DMS53 (cell line): Measurements from ENCODE around the gene CLPTM1.
A peak's percentile ranks its signal among the peaks of the same experiment; 100 is the strongest.
"Not testable (repeated sequence)": the region's sequence is repeated elsewhere in the genome, so short reads cannot be mapped to it uniquely, and the experiment has no call there.

Experiments used
- DNase-seq: peaks from one replicate; lab custom pipeline; 2025; lab: John Stamatoyannopoulos, UW

The CLPTM1 gene, protein sequence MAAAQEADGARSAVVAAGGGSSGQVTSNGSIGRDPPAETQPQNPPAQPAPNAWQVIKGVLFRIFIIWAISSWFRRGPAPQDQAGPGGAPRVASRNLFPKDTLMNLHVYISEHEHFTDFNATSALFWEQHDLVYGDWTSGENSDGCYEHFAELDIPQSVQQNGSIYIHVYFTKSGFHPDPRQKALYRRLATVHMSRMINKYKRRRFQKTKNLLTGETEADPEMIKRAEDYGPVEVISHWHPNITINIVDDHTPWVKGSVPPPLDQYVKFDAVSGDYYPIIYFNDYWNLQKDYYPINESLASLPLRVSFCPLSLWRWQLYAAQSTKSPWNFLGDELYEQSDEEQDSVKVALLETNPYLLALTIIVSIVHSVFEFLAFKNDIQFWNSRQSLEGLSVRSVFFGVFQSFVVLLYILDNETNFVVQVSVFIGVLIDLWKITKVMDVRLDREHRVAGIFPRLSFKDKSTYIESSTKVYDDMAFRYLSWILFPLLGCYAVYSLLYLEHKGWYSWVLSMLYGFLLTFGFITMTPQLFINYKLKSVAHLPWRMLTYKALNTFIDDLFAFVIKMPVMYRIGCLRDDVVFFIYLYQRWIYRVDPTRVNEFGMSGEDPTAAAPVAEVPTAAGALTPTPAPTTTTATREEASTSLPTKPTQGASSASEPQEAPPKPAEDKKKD

DNA sequence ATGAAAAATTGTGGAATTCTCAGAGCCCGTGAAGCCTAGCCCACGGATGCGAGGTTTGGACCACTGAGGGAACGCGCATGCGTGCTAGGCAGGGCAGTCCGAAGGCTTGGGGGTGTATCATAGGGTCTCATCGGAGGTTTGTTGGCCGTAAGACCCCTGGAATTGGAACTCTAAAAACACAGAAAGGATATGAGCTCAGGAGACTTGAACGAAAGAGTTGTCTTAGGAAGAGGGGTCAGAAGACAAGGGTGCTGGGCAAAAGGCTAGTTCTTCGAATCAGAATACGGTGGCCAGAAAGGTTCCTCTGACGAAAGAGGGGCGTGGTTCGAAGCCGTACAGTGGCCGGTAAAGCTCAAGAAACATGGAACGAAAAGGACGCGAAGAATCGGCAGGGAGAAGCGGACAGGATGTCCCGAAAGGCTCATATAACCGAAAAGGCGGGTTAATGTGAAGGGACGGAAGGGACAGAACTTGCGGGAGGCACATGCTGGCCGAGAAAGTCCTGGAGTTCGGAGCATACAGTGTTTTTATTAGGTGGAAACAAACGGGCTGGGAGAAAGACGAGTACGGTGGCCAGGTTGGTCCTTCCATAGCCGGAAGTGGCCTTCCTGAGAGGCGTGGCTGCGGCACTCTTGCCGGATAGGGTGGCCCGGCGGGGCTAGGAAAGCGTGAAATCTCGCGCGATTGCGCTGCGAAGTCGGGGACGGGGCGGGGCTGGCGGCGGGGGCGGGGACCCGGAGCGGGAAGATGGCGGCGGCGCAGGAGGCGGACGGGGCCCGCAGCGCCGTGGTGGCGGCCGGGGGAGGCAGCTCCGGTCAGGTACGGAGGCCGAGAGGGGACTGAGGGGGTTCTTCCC lies at the start of gene CLPTM1:
Gene CLPTM1, plus strand, starts transcription at position 732 of the 856 bp plus-strand sequence. Its CDS starts 16 bp downstream, at position 748.
- peak; percentile 97 for DNase-seq

DNA sequence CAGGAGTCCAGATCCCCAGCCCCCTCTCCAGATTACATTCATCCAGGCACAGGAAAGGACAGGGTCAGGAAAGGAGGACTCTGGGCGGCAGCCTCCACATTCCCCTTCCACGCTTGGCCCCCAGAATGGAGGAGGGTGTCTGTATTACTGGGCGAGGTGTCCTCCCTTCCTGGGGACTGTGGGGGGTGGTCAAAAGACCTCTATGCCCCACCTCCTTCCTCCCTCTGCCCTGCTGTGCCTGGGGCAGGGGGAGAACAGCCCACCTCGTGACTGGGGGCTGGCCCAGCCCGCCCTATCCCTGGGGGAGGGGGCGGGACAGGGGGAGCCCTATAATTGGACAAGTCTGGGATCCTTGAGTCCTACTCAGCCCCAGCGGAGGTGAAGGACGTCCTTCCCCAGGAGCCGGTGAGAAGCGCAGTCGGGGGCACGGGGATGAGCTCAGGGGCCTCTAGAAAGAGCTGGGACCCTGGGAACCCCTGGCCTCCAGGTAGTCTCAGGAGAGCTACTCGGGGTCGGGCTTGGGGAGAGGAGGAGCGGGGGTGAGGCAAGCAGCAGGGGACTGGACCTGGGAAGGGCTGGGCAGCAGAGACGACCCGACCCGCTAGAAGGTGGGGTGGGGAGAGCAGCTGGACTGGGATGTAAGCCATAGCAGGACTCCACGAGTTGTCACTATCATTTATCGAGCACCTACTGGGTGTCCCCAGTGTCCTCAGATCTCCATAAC lies 49.6 kb upstream of the CLPTM1 start, which contains the start of gene APOE:
Gene APOE, plus strand, starts transcription at position 360 of the 724 bp plus-strand sequence. CDS start 829 bp downstream, outside the sequence.
- peak; percentile 32 for DNase-seq

DNA sequence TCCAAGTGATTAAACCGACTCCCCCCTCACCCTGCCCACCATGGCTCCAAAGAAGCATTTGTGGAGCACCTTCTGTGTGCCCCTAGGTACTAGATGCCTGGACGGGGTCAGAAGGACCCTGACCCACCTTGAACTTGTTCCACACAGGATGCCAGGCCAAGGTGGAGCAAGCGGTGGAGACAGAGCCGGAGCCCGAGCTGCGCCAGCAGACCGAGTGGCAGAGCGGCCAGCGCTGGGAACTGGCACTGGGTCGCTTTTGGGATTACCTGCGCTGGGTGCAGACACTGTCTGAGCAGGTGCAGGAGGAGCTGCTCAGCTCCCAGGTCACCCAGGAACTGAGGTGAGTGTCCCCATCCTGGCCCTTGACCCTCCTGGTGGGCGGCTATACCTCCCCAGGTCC lies 47.6 kb upstream of the CLPTM1 start:
- no peak for DNase-seq

DNA sequence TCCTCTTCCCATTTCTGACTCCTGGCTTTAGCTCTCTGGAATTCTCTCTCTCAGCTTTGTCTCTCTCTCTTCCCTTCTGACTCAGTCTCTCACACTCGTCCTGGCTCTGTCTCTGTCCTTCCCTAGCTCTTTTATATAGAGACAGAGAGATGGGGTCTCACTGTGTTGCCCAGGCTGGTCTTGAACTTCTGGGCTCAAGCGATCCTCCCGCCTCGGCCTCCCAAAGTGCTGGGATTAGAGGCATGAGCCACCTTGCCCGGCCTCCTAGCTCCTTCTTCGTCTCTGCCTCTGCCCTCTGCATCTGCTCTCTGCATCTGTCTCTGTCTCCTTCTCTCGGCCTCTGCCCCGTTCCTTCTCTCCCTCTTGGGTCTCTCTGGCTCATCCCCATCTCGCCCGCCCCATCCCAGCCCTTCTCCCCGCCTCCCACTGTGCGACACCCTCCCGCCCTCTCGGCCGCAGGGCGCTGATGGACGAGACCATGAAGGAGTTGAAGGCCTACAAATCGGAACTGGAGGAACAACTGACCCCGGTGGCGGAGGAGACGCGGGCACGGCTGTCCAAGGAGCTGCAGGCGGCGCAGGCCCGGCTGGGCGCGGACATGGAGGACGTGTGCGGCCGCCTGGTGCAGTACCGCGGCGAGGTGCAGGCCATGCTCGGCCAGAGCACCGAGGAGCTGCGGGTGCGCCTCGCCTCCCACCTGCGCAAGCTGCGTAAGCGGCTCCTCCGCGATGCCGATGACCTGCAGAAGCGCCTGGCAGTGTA lies 46.9 kb upstream of the CLPTM1 start:
- no peak for DNase-seq

DNA sequence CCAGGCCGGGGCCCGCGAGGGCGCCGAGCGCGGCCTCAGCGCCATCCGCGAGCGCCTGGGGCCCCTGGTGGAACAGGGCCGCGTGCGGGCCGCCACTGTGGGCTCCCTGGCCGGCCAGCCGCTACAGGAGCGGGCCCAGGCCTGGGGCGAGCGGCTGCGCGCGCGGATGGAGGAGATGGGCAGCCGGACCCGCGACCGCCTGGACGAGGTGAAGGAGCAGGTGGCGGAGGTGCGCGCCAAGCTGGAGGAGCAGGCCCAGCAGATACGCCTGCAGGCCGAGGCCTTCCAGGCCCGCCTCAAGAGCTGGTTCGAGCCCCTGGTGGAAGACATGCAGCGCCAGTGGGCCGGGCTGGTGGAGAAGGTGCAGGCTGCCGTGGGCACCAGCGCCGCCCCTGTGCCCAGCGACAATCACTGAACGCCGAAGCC lies 46.3 kb upstream of the CLPTM1 start:
- no peak for DNase-seq

DNA sequence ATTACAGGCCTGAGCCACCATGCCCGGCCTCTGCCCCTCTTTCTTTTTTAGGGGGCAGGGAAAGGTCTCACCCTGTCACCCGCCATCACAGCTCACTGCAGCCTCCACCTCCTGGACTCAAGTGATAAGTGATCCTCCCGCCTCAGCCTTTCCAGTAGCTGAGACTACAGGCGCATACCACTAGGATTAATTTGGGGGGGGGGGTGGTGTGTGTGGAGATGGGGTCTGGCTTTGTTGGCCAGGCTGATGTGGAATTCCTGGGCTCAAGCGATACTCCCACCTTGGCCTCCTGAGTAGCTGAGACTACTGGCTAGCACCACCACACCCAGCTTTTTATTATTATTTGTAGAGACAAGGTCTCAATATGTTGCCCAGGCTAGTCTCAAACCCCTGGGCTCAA lies 45.4 kb upstream of the CLPTM1 start:
- no peak for DNase-seq

DNA sequence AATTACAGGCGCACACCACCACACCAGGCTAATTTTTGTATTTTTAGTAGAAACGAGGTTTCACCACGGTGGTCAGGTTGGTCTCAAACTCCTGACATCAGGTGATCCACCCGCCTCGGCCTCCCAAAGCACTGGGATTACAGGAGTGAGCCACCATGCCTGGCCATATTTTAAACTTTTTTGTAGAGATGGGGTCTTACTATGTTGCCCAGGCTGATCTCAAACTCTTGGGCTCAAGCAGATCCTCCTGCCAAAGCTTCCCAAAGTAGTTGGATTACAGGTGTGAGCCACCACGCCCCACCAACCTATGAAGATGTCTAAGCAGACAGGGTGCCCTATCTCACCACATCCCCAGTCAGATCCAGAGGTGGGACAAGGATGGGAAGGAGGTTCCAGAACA lies 43.3 kb upstream of the CLPTM1 start:
- not testable (repeated sequence) for DNase-seq

DNA sequence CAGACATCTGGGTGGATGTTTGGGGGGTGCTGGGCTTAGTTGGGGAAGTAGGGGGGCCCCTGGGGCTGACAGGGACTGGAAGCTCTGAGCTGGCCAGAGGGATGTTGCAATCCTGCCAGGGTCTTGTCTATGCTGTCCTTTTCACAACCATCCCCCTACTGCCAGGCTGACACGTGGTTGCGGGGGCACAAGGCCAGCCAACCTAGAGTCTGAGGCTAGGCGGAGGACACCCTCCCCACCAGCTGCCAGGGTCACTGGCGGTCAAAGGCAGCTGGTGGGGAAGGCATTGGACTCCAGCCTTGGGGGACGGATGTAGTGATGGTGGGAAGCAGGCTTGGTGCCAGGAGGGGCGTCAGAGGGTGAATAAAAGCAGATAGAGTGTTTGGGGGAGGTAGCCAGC lies 42.3 kb upstream of the CLPTM1 start:
- no peak for DNase-seq

DNA sequence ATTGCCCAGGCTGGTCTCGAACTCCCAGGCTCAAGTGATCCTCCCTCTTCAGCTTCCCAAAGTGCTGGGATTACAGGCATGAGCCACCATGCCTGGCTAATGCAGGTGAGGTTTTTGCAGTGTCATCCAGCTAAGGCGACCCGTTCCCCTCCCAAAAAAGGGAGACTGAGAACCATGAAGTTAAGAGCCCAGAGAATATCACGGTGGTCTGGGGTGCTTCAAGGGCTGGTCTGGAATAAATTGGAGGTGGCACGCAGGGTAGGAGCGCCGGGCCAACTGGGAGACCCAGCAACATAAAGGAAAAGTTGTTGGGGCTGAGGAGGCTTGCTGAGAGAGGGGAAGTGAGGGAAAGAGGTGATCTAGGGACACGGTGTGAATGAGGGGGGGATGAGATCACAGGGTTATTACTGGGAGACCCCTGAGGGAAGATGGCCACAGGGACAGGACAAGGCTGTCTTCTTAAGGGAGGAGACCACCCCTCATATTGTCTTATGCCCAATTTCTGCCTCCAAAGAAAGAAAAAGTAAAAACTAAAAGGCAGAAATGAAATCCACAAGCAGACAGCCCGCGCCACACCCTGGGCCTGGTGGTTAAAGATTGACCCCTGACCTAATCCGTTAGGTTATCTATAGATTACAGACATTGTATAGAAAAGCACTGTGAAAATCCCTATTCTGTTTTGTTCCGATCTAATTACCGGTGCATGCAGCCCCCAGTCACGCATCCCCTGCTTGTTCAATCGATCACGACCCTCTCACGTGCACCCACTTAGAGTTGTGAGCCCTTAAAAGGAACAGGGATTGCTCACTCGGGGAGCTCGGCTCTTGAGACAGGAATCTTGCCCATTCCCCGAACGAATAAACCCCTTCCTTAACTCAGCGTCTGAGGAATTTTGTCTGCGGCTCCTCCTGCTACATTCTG lies 41.4 kb upstream of the CLPTM1 start:
- DNase-seq = not testable (repeated sequence)

DNA sequence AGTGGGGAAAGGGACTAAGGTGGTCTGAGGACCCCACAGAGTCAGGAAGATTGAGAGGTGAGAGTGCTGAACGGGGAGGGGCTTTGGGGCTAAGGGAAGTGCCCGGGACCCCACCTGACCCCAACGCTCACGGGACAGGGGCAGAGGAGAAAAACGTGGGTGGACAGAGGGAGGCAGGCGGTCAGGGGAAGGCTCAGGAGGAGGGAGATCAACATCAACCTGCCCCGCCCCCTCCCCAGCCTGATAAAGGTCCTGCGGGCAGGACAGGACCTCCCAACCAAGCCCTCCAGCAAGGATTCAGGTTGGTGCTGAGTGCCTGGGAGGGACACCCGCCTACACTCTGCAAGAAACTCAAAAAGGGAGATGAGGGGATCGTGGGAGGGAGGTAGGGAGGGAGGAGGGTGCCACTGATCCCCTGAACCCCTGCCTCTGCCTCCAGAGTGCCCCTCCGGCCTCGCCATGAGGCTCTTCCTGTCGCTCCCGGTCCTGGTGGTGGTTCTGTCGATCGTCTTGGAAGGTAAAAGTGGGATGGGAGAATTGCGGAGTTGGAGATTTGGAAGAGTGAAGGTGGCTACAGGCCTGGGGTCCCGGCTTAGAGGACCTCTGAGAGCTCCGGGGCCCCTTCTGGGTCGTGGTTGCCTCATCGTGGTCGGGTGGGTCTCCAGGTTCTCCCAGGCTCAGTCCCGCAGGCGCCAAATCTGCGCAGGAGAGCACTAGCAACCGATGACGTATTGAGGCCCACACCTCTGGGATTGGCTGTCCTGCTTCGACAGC lies 40.6 kb upstream of the CLPTM1 start, which contains the start of gene APOC1:
Gene APOC1, plus strand, starts transcription at position 176 of the 774 bp plus-strand sequence. Its CDS starts 284 bp downstream, at position 460.
- DNase-seq = peak; percentile 88

DNA sequence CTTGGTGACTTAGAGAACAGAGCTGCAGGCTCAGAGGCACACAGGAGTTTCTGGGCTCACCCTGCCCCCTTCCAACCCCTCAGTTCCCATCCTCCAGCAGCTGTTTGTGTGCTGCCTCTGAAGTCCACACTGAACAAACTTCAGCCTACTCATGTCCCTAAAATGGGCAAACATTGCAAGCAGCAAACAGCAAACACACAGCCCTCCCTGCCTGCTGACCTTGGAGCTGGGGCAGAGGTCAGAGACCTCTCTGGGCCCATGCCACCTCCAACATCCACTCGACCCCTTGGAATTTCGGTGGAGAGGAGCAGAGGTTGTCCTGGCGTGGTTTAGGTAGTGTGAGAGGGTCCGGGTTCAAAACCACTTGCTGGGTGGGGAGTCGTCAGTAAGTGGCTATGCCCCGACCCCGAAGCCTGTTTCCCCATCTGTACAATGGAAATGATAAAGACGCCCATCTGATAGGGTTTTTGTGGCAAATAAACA lies 30.9 kb upstream of the CLPTM1 start:
- peak; percentile 29 for DNase-seq

DNA sequence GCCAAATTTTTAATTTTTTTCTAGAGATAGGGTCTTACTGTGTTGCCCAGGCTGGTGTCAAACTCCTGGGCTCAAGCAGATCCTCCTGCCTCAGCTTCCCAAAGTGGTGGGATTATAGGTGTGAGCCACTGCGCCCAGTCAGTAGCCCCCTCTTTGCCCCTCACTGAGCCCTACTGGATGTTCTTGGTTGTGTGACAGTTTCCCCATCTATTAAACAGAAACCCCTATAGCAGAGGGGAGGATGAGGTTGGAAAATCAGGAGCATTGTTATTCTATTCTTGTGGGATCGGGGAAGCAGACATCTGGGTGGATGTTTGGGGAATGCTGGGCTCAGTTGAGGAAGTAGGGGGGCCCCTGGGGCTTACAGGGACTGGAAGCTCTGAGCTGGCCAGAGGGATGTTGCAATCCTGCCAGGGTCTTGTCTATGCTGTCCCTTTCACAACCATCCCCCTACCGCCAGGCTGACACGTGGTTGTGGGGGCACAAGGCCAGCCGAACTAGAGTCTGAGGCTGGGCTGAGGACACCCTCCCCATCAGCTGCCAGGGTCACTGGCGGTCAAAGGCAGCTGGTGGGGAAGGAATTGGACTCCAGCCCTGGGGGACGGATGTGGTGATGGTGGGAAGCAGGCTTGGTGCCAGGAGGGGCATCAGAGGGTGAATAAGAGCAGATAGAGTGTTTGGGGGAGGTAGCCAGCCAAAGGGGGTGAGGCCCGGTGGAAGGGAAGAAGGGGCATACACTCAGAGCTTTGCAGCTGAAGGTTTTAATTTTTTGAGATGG lies 29.9 kb upstream of the CLPTM1 start:
- DNase-seq = no peak

DNA sequence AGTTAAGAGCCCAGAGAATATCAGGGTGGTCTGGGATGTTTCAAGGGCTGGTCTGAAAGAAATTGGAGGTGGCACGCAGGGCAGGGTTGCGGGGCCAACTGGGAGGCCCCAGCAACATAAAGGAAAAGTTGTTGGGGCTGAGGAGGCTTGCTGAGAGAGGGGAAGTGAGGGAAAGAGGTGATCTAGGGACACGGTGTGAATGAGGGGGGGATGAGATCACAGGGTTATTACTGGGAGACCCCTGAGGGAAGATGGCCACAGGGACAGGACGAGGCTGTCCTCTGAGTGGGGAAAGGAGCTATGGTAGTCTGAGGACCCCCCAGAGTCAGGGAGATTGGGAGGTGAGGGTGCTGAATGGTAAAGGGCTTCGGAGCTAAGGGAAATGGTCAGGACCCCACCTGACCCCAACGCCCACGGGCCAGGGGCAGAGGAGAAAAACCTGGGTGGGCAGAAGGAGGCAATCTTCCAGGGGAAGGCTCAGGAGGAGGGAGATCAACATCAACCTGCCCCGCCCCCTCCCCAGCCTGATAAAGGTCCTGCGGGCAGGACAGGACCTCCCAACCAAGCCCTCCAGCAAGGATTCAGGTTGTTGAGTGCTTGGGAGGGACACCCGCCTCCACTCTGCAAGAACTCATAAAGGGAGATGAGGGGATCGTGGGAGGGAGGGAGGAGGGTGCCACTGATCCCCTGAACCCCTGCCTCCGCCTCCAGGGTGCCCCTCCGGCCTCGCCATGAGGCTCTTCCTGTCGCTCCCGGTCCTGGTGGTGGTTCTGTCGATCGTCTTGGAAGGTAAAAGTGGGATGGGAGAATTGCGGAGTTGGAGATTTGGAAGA lies 28.7 kb upstream of the CLPTM1 start:
- not testable (repeated sequence) for DNase-seq

DNA sequence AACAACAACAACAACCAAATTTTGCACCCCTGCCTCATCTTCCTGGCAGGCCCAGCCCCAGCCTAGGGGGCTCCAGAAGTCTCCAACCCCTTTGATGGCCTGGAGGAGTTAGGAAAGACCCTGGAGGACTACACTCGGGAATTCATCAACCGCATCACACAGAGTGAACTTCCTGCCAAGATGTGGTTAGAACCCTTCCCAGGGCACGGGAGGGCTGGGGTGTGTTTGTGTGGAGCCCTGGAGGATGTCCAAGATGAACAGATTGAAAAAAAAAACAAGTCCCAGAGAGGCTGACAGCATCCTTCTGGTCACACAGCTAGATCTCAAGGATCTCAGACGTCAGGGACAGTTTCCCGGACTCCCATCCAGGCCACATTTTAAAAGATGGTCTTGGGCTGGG lies 27.4 kb upstream of the CLPTM1 start:
- DNase-seq = no peak

DNA sequence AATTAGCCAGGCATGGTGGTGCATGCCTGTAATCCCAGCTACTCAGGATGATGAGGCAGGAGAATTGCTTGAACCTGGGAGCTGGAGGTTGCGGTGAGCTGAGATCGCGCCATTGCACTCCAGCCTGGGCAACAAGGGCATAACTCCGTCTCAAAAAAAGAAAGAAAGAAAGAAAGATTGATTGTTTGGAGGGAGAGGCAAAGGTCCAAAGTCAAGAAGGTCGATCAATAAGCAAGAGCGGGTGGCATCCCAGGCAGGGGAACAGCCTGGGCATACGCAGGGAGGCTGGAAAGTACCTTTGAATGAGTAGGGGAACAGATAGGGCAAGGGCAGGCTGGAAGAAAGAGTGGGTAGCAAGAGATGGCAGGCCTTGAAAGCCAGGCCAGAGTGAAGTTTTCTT lies 25.1 kb upstream of the CLPTM1 start:
- DNase-seq = no peak

DNA sequence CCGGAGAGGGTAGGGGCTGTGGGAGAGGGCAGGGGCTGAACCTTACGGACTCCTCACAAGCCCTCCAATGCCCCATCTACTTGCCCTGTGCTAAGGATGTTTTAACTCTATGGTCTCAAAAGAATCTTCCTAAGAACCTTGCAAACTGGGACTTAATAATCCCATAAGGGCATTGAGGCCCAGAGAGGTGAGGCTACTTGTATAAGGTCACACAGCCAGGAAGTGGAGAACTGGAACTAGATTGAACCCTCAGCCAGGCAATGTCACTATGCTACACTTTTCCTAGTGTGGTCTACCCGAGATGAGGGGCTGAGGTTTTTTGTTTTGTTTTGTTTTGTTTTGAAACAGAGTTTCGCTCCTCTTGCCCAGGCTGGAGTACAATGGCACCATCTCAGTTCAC lies 23.6 kb upstream of the CLPTM1 start:
- DNase-seq = no peak

DNA sequence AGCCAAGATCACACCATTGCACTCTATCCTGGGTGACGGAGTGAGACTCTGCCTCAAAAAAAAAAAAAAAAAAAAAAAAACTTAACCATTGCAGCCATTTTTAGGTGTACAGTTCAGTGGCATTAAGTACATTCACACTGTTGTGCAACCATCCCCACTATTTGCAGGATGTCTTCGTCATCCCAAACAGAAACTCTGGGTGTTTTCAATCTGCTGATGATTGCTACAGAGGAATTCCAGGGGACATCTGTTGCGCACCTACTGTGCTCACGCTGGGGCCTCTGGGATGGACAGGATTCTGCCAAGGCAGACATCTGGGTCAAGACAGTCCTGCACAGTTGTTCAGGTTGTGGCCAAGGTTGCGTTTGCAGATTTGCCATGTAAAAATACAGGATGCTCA lies 15.5 kb upstream of the CLPTM1 start:
- no peak for DNase-seq
